Measurements from ENCODE around the gene SLC6A9.

Gene SLC6A9

DNA sequence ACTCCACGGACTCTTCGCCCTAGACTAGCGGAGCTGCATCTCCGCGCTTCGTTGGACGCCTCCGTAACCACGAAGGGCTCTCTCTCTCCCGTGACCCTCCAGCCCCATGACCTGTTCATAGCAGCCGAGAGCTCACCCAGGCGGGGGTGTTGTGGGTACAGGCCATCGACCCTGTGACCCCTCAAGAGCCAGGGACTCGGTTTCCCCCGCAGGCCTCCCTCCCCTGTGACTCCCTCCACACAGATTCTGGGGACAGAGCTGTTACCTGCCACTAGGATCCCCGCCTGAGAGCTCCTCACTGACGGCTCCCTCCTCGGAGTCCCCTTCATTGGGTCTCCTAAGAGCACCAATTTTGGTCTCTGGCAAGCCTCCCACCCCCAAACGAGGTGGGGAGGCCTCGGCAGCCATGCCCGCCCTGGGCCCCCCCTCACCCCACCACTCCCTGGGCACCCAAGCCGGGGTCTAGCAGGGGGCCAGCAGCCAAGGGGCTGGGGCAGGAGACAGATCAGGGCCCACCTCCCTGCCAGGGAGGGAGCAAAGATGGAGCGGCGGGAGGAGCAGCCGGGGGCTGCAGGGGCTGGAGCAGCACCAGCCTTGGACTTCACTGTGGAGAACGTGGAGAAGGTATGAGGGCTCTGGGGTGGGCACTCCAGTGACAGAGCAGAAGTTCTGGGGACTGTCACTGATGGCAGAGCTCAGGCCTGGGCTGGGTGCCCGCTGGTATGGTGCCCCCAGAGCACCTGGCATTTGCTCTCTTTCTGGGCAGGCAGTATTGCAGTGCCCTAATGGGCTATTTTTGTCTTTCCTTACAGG, 84.0 kb downstream of the SLC6A9 start:
- DNase-seq (ENCODE audit: extremely low spot score) = no peak
- ChIA-PET POLR2A (interaction anchor here (0.7 to 4.6 kb wide), 11 partner anchors 9 to 492 kb away, joined by 3 to 25 read pairs (median 4); partner anchors contain the start of genes ATP6V0B, B4GALT2 and ST3GAL3), CTCF (interaction anchor here (1.6 to 5.1 kb wide), 2 partner anchors 12 to 184 kb away, joined by 4 to 33 read pairs; no protein-coding TSS in a partner anchor)
- TF ChIP-seq TARDBP (IDR thresholded peaks at IDR 0.05) = no peak
- TF ChIP-seq FOXA1 (IDR thresholded peaks at IDR 0.05) = no peak
